PC-9 (cell line): Measurements from ENCODE around the gene RPL5. TPM values are rescaled to one million over a fixed set of nuclear protein-coding genes. Genes with fewer than 3 reads are reported as not detected.

Experiments used
- BruUV-seq: library from RNA; stranded (reverse); fragments of 400-500 nt; replicated peaks from 2 replicates; lab custom pipeline; 2021; lab: Mats Ljungman, UMichigan
- CTCF ChIA-PET: fragments of 300-600 bp; sonication (Branson Sonifier 250); formaldehyde crosslinking; loops from one replicate; lab custom pipeline; 2022; ENCODE audit warnings: antibody characterized with exemption; lab: Charles Lee
- POLR2A ChIA-PET: fragments of 300-600 bp; sonication (Branson Sonifier 250); formaldehyde crosslinking; loops from one replicate; lab custom pipeline; 2022; ENCODE audit warnings: antibody characterized with exemption; ENCODE audit not compliant: unreplicated experiment; lab: Charles Lee
- DNase-seq, 2 experiments: peaks; one replicate each; pipeline versions ENCODE4 v3.0.0 to v3.0.0-alpha.2; 2015 to 2022; ENCODE audit warnings: mixed read lengths in 1 of 2
- H2AFZ ChIP-seq: fragments of 200-600 bp; sonication (generic); 2 replicates; pipeline ENCODE4 v1.8.1; 2017; ENCODE audit warnings: antibody characterized with exemption
- H3F3A ChIP-seq: fragments of 200-600 bp; sonication (generic); 2 replicates; pipeline ENCODE4 v1.8.1; 2017; ENCODE audit warnings: antibody characterized with exemption, mild to moderate bottlenecking, low read depth; ENCODE audit not compliant: insufficient read depth
- H3K27ac ChIP-seq: fragments of 200-600 bp; sonication (generic); 2 replicates; pipeline ENCODE4 v1.6.1; 2016; ENCODE audit warnings: mixed run types
- H3K27me3 ChIP-seq: fragments of 200-600 bp; sonication (generic); 2 replicates; pipeline ENCODE4 v1.6.1; 2016; ENCODE audit warnings: low read depth, mixed run types; ENCODE audit not compliant: insufficient read depth
- H3K36me3 ChIP-seq: fragments of 200-600 bp; sonication (generic); 2 replicates; pipeline ENCODE4 v1.6.1; 2016; ENCODE audit warnings: low read depth, mixed run types
- H3K4me1 ChIP-seq: fragments of 200-600 bp; sonication (generic); replicated peaks from 2 replicates; pipeline ENCODE4 v1.6.1; 2016; ENCODE audit warnings: mixed run types; ENCODE audit not compliant: insufficient read depth
- H3K4me2 ChIP-seq: fragments of 200-600 bp; sonication (generic); 2 replicates; pipeline ENCODE4 v1.6.1; 2017; ENCODE audit warnings: mixed run types
- H3K4me3 ChIP-seq: fragments of 200-600 bp; sonication (generic); 2 replicates; pipeline ENCODE4 v1.6.1; 2016; ENCODE audit warnings: mixed run types
- H3K79me2 ChIP-seq: fragments of 200-600 bp; sonication (generic); 2 replicates; pipeline ENCODE4 v1.6.1; 2017; ENCODE audit warnings: low read depth, mixed run types
- H3K9me2 ChIP-seq: fragments of 200-600 bp; sonication (generic); 2 replicates; pipeline ENCODE4 v1.8.1; 2017; ENCODE audit warnings: mild to moderate bottlenecking; ENCODE audit not compliant: insufficient read depth
- H3K9me3 ChIP-seq: fragments of 200-600 bp; sonication (generic); 2 replicates; pipeline ENCODE4 v1.8.1; 2016; ENCODE audit warnings: low read depth; ENCODE audit not compliant: insufficient read depth
- H4K20me1 ChIP-seq: fragments of 200-600 bp; sonication (generic); 2 replicates; pipeline ENCODE4 v1.8.1; 2017; ENCODE audit not compliant: insufficient read depth
- EZH2 ChIP-seq: fragments of 200-600 bp; sonication (generic); IDR thresholded peaks from 2 replicates; pipeline ENCODE4 v1.8.0; 2017; ENCODE audit warnings: antibody characterized with exemption, low read depth
- intact Hi-C: fragments of 100-400 bp; cut with micrococcal nuclease; formaldehyde crosslinking; loops from one replicate; pipeline ENCODE4 v1.10.0; 2022; ENCODE audit not compliant: unreplicated experiment
- total RNA-seq: library from RNA; stranded (reverse); gene quantifications from 2 replicates; pipeline ENCODE4 v1.2.3, GENCODE V29; 2021
- TF ChIP-seq, protein P1 (sequence below): fragments of 200-600 bp; sonication (generic); conservative IDR thresholded peaks from 2 replicates; pipeline ENCODE4 v1.6.1; 2017; ENCODE audit warnings: mixed run types, antibody characterized with exemption, mild to moderate bottlenecking, moderate library complexity

The RPL5 gene
- total RNA-seq, 1 experiment from 2014 or later = 1,050 TPM

DNA sequence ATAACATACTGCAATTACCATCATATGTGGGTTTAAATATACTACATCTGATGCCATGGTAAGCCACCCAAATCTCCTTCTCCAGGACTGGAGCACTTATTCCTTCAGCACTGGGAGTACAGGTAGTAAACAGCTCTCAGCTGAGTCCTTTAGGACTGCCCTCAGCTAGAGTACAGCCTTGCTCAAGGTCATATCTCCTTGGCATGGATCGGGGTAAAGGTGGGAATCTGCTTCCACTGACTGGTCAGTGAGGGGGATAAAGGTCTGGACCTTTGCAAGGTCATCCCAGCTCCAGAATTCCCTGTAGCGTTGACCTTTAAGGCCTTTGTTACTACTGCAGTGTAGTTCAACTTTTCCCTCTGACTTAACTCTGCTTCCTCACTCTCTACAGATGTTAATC lies 38.8 kb downstream of the RPL5 start:
- no peak for DNase-seq
- Histone ChIP-seq H3K27me3 (no peaks in the 10 kb centered on the region), H3F3A (no peaks in the 10 kb centered on the region), H3K9me2 (no peaks in the 10 kb centered on the region), H3K79me2 (no peaks in the 10 kb centered on the region), H3K4me1 (no peaks in the 10 kb centered on the region), H3K36me3 (no peaks in the 10 kb centered on the region), H4K20me1 (no peaks in the 10 kb centered on the region), H3K27ac (no peak overlapping the region), H3K4me3 (no peak overlapping the region), H2AFZ (no peak overlapping the region), H3K4me2 (no peak overlapping the region), H3K9me3 (peaks cover 3% of the 10 kb centered on the region; the same call in 1 of the 2 replicates)
- POLR2A ChIA-PET = interaction anchor here (0.5 kb wide), 1 partner anchor 80 kb away, joined by 5 read pairs; no protein-coding TSS in a partner anchor
- TF ChIP-seq EZH2 = no peak
- TF ChIP-seq, protein P1, sequence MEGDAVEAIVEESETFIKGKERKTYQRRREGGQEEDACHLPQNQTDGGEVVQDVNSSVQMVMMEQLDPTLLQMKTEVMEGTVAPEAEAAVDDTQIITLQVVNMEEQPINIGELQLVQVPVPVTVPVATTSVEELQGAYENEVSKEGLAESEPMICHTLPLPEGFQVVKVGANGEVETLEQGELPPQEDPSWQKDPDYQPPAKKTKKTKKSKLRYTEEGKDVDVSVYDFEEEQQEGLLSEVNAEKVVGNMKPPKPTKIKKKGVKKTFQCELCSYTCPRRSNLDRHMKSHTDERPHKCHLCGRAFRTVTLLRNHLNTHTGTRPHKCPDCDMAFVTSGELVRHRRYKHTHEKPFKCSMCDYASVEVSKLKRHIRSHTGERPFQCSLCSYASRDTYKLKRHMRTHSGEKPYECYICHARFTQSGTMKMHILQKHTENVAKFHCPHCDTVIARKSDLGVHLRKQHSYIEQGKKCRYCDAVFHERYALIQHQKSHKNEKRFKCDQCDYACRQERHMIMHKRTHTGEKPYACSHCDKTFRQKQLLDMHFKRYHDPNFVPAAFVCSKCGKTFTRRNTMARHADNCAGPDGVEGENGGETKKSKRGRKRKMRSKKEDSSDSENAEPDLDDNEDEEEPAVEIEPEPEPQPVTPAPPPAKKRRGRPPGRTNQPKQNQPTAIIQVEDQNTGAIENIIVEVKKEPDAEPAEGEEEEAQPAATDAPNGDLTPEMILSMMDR = no peak
- CTCF ChIA-PET = no interaction called here
- intact Hi-C loops = no loop called here
- no TSS peak for BruUV-seq

DNA sequence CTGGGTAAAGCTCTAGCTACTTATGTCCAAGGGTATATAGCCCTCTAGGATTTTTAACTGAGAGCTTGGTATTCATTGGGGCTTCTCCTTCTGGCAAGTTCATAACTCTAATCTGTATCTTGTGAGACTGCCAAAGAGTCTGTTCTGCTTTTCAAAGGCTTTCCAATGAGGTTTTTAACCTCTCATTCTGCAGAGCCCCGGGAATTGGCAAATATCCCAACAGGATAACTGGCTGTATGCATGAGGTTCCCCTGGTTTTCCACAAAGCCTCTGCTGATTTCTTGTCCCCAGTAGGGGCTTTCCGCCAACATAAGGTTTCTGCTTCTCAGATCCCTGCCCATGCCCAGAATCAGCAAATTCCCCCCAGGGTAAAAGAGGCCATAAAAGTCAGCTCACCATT lies 40.9 kb downstream of the RPL5 start:
- no TSS peak for BruUV-seq
- CTCF ChIA-PET = no interaction called here
- no peaks in the 10 kb centered on the region for H3K36me3 ChIP-seq

DNA sequence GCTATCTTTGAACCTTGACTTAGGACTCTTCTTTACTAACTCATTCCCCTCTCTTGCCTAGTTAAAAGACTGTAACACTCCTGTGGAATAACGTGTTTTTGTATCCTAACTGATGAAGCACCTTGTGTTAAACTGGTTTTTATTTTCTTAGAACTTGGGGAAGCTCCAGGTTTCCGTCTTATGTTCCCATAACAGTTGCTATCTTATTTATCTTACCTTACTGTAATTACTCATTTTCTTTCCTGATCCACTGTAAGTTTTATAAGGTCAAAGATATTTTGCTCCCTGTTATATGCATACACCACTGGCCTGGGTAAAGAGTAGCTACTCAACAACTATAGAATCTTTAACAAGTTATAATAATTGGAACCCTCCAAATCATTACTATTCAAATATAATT lies 43.1 kb downstream of the RPL5 start:
- H3K36me3 ChIP-seq = no peaks in the 10 kb centered on the region
- no peaks in the 10 kb centered on the region for H3K9me2 ChIP-seq
- H3F3A ChIP-seq = no peaks in the 10 kb centered on the region
- no peaks in the 10 kb centered on the region for H4K20me1 ChIP-seq
- no TSS peak for BruUV-seq
- H3K27me3 ChIP-seq = no peaks in the 10 kb centered on the region
- no peak for DNase-seq
- no peaks in the 10 kb centered on the region for H3K79me2 ChIP-seq
- H3K4me2 ChIP-seq = no peak overlapping the region
- intact Hi-C loops = no loop called here
- no peak overlapping the region for H3K27ac ChIP-seq
- TF ChIP-seq EZH2 = no peak
- TF ChIP-seq, protein P1 = no peak
- H2AFZ ChIP-seq = no peak overlapping the region
- CTCF ChIA-PET = interaction anchor here (0.7 kb wide), 1 partner anchor 28 kb away, joined by 8 read pairs; no protein-coding TSS in a partner anchor
- no peaks in the 10 kb centered on the region for H3K4me1 ChIP-seq
- H3K4me3 ChIP-seq = no peak overlapping the region
- POLR2A ChIA-PET = interaction anchor here (0.6 kb wide), 1 partner anchor 746 kb away, joined by 5 read pairs; no protein-coding TSS in a partner anchor
- H3K9me3 ChIP-seq = peaks cover 3% of the 10 kb centered on the region; the same call in 1 of the 2 replicates

More for the DNA sequence above, 40.9 kb downstream of the RPL5 start:
- Histone ChIP-seq H3K9me2 (no peaks in the 10 kb centered on the region), H3F3A (no peaks in the 10 kb centered on the region), H3K9me3 (peaks cover 3% of the 10 kb centered on the region; the same call in 1 of the 2 replicates), H3K27me3 (no peaks in the 10 kb centered on the region), H2AFZ (no peak overlapping the region), H3K27ac (no peak overlapping the region), H3K4me2 (no peak overlapping the region), H3K4me1 (no peaks in the 10 kb centered on the region), H3K4me3 (no peak overlapping the region), H4K20me1 (no peaks in the 10 kb centered on the region), H3K79me2 (no peaks in the 10 kb centered on the region)
- POLR2A ChIA-PET = no interaction called here
- TF ChIP-seq, protein P1 = no peak
- no peak for TF ChIP-seq EZH2
- no peak for DNase-seq
- intact Hi-C loops = no loop called here
